ENCODE data around the gene CYB561A3.

DNA sequence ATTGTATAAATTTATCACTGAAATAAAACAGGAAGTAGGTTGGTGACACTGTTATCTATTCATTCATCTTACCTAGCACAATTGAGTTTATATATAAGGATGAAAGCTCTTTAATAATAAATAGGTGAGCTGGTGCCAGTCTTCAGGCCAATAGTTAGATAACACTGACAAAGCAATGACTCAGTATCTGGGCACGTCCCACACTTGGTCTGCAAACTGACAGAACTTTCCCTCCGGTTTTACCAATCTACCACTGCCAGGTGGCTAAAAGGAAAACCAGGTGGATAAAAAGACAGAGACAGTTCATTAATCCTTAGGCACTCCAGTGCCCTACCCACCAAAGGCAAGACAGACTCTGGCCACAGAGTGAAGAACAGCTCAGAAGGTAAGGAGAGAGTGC, 46.4 kb downstream of the CYB561A3 start:
- TF ChIP-seq, protein P1, sequence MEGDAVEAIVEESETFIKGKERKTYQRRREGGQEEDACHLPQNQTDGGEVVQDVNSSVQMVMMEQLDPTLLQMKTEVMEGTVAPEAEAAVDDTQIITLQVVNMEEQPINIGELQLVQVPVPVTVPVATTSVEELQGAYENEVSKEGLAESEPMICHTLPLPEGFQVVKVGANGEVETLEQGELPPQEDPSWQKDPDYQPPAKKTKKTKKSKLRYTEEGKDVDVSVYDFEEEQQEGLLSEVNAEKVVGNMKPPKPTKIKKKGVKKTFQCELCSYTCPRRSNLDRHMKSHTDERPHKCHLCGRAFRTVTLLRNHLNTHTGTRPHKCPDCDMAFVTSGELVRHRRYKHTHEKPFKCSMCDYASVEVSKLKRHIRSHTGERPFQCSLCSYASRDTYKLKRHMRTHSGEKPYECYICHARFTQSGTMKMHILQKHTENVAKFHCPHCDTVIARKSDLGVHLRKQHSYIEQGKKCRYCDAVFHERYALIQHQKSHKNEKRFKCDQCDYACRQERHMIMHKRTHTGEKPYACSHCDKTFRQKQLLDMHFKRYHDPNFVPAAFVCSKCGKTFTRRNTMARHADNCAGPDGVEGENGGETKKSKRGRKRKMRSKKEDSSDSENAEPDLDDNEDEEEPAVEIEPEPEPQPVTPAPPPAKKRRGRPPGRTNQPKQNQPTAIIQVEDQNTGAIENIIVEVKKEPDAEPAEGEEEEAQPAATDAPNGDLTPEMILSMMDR (conservative IDR thresholded peaks at IDR 0.05): no peak
- no peak for TF ChIP-seq EZH2 (IDR thresholded peaks at IDR 0.05; ENCODE audit: low read depth)

Data from PC-9 (cell line).